Fibroblast of the conjunctiva (primary cell): ENCODE data around the gene FBXO9.

Source experiments
- DNase-seq: peaks from one replicate; pipeline ENCODE4 v3.0.0-alpha.2; 2010; ENCODE audit warnings: low read depth

FBXO9 gene

GRCh38 chr6:53065266-53066076 lies at the start of gene FBXO9:
Gene FBXO9, plus strand, starts transcription at chr6:53065404. Its CDS starts 386 bp downstream, at chr6:53065790.
- no peak for DNase-seq

DNA sequence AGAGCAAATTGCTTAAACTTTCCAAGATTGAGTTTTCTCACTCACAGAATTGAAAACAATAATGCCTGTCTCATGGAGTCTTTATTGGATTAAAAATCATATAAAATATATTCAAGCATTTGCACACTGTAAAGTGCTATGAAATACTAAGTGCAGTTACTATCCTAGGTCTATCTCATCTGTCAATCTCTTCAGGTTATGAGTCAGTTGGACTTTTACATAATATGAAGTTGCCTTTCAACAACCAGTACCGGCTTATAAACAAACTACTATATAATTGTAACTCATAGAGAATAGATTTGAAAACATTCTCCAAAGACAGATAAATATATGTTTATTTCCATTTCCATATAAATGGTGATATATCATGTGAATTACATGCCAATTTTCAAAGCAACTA lies 49.7 kb upstream of the FBXO9 start:
- no peak for DNase-seq

DNA sequence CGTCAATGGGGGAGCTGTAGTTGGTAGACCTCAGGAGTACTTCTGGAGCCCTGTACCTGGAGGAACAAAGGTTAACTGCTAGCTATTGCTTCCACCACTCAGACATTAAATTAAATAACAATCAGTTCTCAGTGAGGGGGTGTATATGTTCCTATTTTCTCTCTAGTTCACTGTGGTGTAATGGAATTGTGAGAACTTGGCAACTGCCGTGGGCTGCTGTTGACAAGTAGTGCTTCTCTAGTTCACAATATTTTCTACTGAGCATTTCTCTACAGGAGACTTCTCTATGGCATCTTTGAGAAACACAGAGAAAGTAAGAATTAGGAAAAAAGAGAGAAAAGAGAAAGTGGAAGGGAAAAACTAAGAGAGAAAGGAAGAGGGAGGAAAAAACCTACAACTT lies 46.8 kb upstream of the FBXO9 start:
- no peak for DNase-seq

DNA sequence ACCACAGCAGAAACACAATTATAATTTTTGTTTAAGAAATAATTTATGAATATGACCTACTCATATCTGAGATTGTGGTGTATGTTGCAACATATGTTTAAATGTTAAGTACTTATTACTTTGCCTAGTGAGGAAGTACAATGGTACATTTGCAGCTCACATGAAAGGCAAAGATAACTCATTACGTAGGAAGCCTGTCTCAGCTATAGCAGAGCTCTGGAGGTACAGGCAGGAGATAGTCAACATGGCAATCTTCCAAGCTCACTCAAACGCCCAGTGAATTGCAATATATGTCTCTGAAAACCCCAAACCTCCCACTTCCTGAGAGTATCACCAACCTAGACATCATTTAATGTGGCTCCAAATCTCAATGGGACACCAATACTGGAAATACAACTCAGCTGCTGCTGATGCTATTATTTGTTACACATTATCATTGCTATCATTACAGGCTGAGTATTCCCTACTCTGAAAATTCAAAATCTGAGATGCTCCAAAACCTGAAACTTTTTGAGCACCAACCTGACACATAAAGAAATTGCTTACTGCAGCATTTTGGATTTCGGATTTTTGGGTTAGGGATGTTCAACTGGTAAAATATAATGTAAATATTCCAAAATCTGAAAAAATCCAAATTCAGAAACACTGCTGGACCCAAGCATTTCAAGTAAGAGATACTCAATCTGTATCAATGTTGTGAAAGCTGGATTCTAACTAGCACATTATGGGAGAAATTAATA lies 45.0 kb upstream of the FBXO9 start:
- DNase-seq, result no peak

GRCh38 chr6:53023323-53023722 lies 41.9 kb upstream of the FBXO9 start:
- DNase-seq, result no peak

GRCh38 chr6:53026526-53026925 lies 38.7 kb upstream of the FBXO9 start:
- no peak for DNase-seq

DNA sequence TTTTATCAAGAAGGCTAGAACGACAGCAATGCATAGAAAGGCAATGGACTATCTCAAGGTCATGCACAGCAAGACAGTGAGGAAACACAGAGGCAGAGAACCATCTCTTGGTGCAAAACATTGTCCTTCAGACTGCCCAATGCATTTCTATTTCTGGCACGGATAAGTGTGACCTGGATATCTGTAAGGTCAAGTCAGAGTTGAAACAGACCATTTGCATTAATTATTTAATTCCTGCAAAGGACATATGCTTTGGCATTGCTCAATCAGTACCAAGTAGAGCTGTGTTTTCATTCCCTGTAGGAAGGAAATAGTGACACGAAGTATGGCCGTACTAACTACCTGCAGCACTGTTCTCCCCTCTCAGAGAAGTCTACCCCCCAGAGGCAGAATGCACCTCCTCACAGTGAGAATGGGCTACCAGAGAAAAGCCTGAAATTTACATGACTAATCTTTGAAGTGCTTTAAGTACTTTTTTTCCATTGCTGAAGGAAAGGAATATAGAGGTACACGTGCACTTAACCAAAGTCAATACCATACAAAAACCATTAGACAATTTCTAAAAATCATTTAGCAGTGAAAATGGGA lies 38.0 kb upstream of the FBXO9 start:
- no peak for DNase-seq

DNA sequence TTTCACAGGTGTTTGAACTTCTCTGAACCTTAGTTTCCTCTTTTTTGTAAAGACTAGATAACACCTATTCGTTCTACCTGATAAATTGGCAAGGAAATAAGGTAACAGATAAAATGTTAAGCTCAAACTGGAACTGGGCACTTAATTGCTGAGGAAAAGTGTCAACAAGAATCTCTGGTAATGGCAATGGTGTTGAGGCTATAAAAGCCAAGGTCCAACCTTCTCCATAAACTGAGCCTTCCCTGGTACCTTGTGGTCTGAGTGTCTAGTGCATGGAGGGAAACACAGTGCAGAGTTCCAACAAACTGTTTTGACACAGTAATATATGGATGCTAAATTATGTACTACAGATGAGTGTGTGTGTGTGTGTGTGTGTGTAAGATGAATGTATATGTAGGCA lies 36.7 kb upstream of the FBXO9 start:
- DNase-seq, result no peak

- DNase-seq, result no peak
These were observed 35.9 kb upstream of the FBXO9 start for GRCh38 chr6:53029257-53029656.

- no peak for DNase-seq
These were observed 35.4 kb upstream of the FBXO9 start for GRCh38 chr6:53029761-53030160.

GRCh38 chr6:53031281-53031680 lies 33.9 kb upstream of the FBXO9 start:
- DNase-seq, result no peak

GRCh38 chr6:53032849-53033248 lies 32.4 kb upstream of the FBXO9 start:
- no peak for DNase-seq

DNA sequence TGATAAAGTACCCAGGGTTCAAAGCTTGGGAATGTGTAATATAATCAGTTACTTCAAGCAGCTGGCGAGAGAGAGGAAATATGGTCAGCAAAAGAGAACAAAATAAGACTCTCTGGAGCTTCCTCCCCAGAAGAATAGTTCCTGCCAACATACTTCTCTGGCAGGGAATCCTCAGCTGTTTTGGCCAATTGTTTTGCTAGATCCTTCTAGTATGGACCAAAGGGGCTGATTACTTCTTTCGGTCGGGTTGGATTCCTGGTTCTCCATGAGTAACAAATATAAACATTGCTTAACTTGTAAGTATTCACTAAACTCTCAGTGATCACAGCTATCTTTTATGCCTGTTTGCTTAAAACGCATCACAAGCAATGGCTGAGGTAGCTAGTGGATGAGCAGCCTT lies 31.4 kb upstream of the FBXO9 start:
- peak; percentile 77 for DNase-seq

DNA sequence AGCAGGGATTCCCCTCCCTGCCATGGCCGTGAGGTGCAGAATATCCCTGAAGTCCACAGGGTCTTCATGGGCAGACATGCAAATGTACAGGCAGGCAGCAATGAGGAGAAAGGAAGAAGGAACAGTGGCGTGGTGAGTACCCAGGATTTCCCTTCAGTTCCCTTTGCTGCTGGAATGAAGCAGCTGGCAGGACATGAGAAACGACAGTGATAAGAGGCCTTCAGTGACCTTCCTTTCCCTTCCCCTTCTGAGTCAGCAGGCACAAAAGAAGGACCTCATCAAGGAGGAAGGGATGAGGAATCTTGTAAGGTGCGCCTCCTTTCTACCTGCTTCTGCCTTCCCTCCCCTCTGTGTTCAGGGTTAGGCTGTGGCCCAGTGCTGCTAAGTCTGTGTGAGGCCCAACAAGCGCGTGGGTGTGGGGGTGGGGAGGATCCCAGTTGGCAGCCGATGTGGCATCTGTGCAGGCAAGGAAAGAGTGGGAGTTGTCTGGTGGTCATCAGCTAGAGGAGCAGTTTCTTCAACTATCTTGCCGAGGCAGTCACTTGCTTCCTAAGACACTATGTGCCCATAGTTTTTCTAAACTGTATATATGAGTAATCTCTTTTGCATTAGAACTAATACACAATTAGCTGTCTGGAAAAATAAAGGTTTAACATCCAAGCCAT lies 29.5 kb upstream of the FBXO9 start:
- no peak for DNase-seq

DNA sequence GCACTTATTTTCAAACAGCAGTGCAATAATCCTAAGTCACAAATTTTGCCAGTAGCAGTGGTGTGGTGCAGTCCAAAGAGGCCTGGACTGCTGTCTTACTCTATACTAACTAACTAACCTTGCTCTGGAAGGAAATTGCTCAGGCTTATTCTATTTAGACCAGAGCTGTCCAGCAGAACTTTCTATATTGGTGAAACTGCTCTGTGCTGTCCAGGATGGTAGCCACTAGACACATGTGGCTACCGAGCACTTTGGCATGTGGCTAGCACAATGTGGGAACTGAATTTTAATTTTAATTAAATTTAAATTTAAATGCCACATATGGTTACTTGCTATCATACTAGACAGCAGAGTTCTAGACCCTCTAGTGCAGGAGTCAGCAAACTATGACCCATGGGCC lies 27.1 kb upstream of the FBXO9 start:
- DNase-seq, result no peak

DNA sequence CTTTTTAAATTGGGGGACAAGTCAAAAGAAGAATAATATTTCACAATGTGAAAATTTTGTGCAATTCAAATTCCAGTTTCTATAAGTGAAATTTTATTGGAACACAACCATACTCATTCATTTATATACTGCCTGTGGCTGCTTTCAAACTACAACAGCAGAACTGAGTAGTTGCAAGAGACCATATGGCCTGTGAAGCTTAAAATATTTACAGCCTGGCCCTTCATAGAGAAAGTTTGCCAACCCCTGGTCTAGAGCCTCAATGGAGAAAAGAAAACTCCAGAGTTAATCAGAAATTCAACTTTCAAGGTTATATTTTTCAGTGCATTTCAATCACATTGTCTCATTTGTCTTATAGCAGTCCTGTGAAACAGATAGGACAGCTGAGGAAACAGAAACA lies 26.6 kb upstream of the FBXO9 start:
- DNase-seq, result no peak

DNA sequence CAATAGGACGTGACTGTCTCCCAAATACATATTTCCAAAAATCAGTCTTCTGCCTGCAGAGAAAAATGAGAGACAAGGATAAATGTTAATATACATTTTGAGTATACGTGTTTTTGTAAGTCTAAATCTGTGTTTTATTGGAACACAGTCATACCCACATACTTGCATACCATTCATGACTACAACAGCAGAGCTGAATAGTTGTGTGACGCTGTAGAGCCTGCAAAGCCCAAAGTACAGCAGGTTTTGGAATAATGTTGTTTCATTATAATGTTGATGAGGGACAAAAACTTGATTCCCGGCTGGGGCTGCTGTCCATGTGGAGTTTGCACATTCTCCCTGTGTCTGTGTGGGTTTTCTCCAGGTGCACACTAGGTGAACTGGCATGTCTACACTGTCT lies 23.8 kb upstream of the FBXO9 start:
- no peak for DNase-seq

GRCh38 chr6:53042112-53042511 lies 23.1 kb upstream of the FBXO9 start:
- peak; percentile 78 for DNase-seq

DNA sequence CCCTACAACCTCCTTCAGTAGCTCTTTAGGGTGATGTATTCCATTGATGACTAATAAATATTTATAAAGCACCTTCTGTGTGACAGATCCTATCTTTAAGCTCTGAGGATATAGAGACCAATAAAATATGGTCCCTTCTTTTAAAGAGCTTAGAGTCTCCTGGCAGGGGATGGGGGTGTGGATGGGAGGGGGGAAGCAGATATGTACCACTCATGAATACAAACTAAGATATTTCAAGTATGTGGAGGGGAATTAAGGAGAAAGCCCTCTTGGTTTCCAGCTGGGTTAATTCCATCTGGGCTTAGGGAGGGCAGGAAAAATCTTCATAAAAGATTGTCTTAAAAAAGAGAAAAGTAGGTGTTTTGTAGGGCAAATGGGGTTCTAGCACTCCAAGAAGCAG lies 21.6 kb upstream of the FBXO9 start:
- DNase-seq, result no peak

DNA sequence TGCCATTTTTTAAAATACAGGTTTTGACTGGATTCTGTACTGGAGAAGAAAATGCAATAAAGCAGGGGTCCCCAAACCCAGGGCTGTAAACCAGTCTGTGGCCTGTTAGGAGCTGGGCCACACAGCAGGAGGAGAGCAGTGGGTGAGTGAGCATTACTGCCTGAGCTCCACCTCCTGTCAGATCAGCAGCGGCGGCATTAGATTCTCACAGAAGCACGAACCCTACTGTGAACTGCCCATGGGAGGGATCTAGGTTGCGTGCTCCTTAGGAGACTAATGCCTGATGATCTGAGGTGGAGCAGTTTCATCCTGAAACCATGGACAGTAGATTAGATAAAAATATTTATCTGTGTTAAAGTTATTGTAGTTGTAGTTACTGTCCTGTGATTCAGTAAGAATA lies 21.1 kb upstream of the FBXO9 start:
- no peak for DNase-seq

GRCh38 chr6:53044572-53044971 lies 20.6 kb upstream of the FBXO9 start:
- no peak for DNase-seq

DNA sequence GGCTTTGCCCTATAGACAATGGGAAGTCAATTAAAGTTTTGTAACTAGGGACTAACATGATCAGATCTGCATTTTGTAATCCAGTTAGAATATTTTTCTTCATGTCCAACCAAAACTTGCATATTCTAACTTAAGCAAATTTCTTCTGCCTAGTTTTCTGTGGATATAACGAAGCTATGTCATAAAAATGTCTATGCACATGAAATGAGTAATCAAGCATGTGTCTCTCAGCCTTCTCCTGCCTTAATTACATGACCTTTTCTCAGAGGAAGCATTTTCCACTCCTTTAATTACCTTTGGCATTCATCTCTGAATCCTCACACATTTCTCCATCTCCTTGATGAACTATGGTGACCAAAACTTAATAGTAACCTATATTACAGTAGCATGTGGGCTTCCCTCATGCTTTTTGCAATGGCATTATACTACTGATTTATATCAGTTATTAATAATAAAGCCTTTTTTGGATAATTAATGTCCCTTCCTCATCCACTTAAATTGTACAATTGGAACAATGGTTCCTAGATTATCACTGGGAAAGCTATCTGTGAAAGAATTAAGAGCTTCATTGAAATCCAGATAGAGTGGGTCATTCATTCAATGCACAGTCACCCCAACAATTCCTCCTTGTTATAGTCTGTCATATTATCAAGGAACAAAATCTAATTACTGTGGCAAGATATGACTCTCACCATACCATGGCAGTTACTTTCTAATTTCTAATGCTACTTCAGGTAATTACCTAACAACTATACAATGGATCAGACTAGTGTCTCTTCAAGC lies 19.1 kb upstream of the FBXO9 start:
- no peak for DNase-seq
